Skin of body (tissue), 2 donors: ENCODE data around the gene COPB2. TPM values are rescaled to one million over a fixed set of nuclear protein-coding genes. Genes with fewer than 3 reads are reported as not detected.
"Not testable (repeated sequence)": the region's sequence is repeated elsewhere in the genome, so short reads cannot be mapped to it uniquely, and the experiment has no call there.

Source experiments
- DNase-seq: peaks from one replicate; lab custom pipeline; 2025; lab: John Stamatoyannopoulos, UW
- total RNA-seq: library from RNA; depleted of rRNA; stranded (reverse); fragments of >200 nt; gene quantifications from one replicate; pipeline ENCODE4 v1.2.3, GENCODE V29; 2014

COPB2 gene
- total RNA-seq, 1 donor from 2014 or later: 124 TPM

DNA sequence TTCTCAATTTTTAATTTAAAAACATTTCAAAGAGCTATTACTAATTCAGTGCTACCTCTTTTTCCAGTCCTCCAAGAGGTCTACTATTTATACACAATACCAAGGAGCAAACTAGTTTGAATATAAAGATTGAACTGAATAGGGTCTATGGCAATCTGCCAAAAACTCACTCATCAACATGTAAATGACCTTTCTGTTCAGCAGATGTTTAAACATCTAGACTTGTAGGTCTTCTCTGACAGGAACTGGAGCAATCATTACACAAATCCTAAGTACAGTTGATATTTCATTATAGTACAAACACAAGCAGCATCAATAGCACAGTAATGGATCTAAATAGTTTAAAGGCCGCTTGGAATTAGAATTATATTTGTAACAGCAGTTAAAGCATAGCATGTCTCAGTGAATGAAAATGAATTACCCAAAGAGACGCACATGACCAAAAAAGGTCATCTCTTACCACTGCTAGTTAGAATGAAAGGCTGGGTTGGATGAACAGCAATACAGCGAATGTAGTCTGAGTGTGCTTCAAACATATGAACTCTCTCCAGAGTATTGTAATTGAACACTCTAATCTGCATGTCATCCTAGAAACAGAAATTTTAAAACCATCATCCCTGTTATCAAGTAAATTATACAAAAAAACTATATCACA, 10.7 kb downstream of the COPB2 start:
- no peak for DNase-seq

DNA sequence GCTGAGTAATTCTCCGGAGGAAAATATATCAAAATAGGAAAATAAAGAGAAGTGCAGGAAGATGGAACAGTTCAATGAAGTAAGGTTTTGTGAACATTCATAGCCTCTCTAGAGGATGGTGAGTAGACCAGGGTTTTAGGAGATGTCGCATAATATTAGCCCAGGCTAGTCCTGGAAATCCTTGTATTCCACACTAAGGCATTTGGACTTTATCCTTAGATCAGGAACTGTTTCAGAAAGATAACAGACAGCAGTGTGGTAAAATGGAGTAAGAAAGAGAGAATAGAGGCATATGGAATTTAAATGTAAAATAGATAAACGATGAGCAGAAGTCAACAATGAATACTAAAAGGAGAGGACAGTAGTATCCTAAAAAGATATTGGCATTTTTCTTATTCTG, 12.1 kb downstream of the COPB2 start:
- DNase-seq: no peak

DNA sequence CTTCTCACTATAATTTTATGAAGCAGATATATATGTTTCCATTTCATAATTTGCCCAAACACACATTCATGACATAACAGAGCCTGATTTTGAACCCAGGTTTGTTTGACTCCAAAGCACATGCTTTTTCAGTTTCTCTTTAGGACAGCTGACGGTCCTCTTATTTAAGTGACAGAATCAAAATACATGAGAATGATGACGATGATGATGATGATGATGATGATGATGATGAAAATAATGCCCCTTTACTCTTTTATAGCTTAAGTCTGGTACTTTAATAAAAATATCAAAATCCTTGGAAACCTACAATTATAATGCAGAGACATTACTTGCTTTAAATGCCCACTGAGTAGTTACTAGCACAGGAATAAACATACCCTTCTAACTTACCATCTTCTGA, 15.3 kb downstream of the COPB2 start:
- no peak for DNase-seq

GRCh38 chr3:139364549-139364948, 24.9 kb downstream of the COPB2 start:
- DNase-seq: no peak

DNA sequence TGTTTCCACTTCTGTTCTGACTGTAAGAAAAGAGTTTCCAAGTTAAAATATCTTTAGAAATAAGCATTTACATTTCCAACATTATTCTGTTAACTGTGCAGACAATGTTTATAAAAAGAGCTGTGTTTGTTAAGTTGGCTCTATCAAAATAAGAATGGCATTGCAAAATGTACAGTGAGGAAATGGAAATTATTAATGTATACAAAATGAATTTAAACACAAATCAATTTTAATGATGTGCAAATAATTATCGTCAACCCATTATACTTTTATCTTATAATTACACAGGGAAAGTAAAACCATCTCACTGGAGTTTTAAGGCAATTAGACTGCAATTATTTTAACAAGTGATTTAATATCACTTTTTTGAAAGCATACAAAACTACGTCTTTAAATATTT, 28.2 kb downstream of the COPB2 start:
- DNase-seq: no peak

DNA sequence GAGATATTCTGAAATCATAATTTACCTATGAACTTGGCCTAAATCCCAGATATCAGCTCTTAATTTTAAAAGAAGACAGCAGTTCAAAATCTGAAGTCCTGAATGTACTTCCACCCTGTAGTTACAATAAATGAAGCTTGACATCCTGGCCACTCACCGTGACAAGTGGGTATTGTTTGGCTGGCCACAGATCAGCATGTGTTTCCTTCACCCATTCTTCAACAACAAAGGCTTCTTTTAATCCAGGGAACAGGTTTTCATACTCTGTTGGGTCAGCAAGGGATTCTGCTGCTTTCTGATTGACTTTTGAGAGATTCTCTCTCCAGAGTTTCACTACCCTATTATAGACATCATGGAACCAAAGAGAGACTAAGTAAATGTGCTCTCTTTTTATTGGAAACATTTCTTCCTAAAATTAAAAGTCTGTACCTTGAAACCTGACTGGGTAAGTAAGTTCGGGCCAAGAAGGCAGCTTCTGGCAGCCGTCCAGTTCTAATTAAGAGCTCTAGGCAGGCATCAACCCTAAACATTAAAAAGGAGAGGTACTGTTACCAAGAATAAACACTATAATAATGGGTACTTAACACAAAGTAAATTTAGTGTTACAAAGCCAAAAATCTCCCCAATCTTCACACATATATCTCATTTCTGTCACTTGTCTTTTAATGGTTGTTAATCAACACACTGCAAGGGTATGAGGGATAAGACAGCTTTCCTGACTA, 30.4 kb downstream of the COPB2 start:
- no peak for DNase-seq

DNA sequence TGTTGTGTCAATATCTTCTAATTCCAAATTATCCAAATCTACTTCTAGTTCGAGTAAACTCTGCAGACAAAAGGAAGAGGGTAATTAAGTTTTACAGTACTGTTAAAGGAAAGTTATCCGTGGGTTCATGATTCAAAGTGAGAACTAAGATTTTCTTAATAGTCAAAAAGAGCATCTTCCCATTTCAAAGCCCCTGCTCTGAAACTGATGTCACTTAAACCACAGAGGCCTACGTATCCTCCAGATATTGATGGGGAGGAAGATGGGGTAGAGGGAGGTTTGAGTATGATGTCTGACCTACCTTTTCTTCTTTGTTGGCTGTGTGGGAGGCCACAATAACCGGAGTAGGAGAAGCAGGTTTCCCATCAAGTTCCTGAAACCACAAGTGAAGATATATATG, 31.5 kb downstream of the COPB2 start:
- no peak for DNase-seq

- no peak for DNase-seq
Measured at GRCh38 chr3:139355891-139356290, 33.6 kb downstream of the COPB2 start.

GRCh38 chr3:139355476-139355875, 34.0 kb downstream of the COPB2 start:
- DNase-seq: no peak

GRCh38 chr3:139354661-139355060, 34.8 kb downstream of the COPB2 start:
- no peak for DNase-seq

DNA sequence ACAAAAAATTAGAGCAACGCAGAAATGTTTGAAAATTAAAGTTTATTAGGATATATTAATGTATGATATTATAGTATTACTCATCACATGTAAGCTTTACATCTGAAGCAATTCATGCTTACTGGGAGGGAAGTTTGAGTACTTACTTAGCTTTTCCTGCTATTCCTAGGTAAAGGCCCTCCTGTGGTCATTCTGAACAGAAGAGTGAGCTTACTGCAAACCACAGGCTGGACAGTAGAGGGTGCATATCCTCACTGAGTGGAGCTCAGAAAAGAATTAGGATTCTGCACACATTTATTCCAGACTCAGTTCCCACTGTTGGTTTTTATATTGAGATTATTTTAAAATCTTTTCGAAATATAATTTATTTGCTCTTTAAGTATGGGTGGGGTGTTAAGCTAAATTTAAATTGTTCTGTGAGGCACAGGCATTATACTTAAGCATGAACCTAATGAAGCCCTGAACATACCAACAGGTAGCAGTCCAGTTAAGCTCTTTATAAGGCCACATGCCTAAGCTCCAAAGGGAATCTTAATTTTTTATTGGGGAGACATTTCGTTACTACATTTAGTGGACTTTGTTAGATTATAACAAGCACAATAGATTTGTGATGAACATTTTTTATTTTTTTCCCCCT, 35.4 kb downstream of the COPB2 start:
- DNase-seq: no peak

DNA sequence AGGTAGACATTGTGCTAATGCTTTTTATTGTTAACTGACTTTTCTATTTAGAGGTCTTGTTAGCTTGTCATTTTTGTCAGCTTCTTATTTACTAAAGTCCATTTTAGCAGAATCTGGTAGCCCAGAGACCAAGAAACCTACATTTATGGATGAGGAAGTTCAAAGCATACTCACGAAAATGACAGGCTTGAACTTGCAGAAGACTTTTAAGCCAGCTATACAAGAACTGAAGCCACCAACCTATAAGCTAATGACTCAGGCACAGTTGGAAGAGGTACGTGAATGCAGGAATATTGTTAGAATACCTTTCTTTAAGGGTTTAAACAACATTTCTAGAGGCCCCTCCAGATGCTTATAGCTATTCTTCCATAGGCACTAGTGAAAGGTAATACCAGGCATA, 42.7 kb downstream of the COPB2 start:
- no peak for DNase-seq

DNA sequence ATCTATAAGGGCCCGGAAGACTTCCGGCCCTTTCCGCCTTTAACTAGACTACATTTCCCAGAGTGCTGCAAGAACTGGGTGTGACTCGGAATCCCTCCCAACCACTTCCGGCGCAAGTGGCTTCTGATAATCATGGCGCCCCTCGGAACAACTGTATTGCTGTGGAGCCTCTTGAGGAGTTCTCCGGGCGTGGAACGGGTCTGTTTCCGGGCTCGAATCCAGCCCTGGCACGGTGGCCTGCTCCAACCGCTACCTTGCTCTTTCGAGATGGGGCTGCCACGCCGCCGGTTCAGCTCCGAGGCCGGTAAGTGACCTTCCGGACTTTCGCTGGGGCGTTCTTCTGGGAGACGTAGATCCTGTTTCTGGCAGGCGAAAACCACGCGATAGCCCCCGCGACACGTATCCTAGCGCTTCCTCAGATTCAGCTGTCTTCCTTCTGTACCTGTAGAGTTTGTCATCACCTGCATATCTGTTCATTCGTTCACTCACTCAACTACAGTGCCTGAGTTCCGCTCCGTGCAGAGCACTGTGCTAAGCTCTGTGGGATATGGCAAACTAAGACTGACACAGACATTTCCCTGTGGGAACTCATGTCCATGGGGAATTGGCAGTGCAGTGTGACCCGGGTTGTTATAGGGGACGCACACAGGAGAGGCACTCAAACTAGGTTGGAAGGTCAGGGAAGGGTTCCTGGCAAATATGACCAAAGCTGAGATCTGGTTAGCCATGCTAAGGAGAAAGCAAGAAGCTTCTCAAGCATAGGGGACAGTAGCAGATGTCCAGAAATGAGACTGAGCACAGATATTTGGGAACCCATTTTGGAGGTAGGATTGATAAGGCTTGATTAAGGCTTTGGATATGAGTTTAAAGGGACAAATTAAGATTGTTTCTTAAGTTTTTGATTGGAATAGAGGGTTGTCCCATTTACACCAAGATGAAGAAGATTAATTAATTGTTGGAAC, 45.3 kb downstream of the COPB2 start, which contains the start of gene MRPS22:
TSS of gene MRPS22 (plus strand) at position 126 of the 962 bp plus-strand sequence. CDS start at position 133, 7 bp downstream.
- peak; percentile 90 for DNase-seq

DNA sequence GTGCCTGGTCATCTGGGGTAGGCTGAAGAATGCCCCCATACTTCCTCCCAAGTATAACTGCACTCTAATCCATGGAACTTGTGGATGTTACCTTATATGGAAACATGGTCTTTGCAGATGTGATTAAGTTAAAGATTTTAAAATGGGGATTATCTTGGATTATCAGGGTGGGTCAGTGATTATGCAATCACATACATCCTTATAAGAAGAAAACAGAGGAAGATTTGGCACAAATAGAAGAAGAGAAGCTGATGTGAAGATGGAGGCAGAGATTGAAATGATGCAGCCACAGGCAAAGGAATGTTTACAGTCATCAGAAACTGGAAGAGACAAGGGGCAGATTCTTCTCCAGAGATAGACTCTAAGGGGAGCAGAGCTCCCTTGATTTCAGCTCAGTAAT, 47.4 kb downstream of the COPB2 start:
- DNase-seq: no peak

GRCh38 chr3:139340784-139341183, 48.7 kb downstream of the COPB2 start:
- DNase-seq: no peak

- DNase-seq: no peak
Measured at GRCh38 chr3:139339219-139339906, 50.1 kb downstream of the COPB2 start.

DNA sequence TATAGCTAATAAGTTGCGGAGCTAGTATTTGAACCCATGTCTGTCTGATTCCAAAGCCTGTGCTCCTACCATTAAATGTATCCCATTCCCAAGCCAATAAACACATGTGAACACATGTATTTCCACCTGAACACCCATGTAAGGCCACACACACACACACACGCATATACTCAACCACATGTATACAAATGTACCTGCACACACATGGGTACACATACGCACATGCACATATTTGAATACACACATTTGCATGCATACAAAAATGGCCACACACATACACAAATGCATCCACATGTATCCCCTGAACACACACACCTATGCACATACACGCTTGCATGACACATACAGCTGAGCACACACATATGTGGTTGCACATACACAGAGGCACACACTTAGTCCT, 51.0 kb downstream of the COPB2 start:
- DNase-seq: no peak

DNA sequence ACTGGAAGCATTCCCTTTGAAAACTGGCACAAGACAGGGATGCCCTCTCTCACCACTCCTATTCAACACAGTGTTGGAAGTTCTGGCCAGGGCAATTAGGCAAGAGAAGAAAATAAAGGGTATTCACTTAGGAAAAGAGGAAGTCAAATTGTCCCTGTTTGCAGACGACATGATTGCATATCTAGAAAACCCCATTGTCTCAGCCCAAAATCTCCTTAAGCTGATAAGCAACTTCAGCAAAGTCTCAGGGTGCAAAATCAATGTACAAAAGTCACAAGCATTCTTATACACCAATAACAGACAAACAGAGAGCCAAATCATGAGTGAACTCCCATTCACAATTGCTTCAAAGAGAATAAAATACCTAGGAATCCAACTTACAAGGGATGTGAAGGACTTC, 54.8 kb downstream of the COPB2 start:
- DNase-seq: not testable (repeated sequence)

DNA sequence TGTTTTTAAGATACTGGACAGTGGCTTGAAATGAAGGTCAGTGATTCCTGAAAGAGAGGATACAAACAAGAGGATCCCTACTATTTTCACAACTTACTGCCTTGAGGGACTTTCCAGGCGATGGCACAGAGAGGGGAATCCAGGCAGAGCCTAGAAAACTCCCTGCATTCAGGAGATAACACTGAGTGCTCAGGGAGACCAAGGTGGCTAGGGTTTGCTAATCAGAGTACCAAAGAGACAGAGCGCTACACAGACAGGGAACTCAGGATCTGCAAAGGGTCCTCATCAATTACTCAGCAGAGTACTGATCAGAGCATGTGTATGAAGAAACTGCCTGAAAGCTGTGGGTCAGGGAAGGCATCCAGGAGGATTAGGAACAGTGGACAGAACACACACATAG, 57.4 kb downstream of the COPB2 start:
- no peak for DNase-seq

DNA sequence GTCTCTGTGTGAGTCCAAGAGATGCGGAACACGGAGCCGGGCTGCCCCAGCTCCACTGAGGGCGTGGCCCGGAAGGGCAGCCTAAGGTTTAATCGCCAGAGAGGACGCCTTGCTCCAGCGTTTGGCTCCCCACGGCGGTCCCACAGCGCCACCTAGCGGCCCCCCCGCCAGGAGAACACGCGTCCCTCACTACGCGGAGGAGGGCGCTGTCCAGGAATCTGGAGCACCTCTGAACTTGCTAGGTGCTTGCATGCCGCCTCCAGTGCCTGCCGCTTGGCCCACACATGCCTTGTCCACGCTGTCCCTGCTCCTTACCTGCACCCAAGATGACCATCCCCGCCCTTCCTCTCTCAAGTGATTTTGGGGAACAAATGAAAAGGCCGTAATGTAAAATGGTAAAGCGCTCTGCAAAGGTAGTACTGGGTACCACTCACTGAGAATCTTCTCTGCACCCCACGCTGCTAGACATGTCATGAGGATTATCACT, 60.0 kb downstream of the COPB2 start:
- peak; percentile 28 for DNase-seq

DNA sequence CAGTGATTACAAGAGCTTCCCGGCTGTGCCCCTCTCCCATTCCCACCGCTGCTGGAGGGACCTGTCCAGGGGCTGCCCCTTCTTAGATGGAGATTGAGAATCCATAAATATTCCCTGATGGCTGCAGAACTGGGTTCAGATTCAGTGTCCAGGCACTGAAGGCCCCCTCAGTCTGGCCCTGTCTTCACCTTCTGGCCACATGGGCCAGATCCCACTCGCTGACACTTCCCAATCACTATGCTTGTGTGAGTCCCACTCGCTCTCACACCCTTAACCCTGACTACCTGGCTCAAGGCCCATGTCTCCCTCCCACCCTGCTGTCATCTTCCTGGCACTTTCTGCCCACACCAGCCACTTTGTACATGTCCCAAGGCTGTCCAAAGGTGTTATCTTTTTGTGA, 61.1 kb downstream of the COPB2 start:
- no peak for DNase-seq
